Measurements from ENCODE around the gene CALCR. TPM values are rescaled to one million over a fixed set of nuclear protein-coding genes. Genes with fewer than 3 reads are reported as not detected.

Gene CALCR
- total RNA-seq, 1 donor from 2014 or later, result not detected

DNA sequence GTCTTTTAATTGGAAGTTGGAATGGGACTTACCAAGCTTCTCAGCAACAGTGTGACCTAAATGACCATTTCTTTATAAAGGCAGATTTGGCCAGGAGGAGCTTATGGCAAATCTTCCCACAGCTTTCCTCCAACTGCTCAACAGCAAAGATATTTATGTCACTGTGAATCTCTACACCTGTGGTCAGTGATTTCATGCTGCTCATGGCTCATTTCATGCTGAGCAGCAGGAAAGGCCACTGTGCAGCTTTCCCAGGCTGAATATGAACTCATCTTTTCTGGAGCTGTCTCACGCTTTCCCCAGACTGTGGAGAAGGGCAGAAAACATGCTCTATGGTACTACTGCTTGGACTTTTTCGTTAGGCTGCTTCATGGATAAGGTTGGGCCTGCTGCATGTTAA lies 29.8 kb downstream of the CALCR start:
- TF ChIP-seq, protein P1, sequence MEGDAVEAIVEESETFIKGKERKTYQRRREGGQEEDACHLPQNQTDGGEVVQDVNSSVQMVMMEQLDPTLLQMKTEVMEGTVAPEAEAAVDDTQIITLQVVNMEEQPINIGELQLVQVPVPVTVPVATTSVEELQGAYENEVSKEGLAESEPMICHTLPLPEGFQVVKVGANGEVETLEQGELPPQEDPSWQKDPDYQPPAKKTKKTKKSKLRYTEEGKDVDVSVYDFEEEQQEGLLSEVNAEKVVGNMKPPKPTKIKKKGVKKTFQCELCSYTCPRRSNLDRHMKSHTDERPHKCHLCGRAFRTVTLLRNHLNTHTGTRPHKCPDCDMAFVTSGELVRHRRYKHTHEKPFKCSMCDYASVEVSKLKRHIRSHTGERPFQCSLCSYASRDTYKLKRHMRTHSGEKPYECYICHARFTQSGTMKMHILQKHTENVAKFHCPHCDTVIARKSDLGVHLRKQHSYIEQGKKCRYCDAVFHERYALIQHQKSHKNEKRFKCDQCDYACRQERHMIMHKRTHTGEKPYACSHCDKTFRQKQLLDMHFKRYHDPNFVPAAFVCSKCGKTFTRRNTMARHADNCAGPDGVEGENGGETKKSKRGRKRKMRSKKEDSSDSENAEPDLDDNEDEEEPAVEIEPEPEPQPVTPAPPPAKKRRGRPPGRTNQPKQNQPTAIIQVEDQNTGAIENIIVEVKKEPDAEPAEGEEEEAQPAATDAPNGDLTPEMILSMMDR (IDR thresholded peaks at IDR 0.05; ENCODE audit: partially characterized antibody, unreplicated experiment), result no peak
- Mint-ChIP-seq H3K27me3 (ENCODE audit: unreplicated experiment) (no peaks in the 10 kb centered on the region), H3K27ac (ENCODE audit: unreplicated experiment) (no peak overlapping the region), H3K36me3 (ENCODE audit: unreplicated experiment) (no peaks in the 10 kb centered on the region), H3K9me3 (ENCODE audit: unreplicated experiment) (no peaks in the 10 kb centered on the region), H3K4me3 (ENCODE audit: unreplicated experiment) (no peak overlapping the region), H3K4me1 (ENCODE audit: low read depth, unreplicated experiment) (peaks cover under 1% of the 10 kb centered on the region)
- no peak for DNase-seq

DNA sequence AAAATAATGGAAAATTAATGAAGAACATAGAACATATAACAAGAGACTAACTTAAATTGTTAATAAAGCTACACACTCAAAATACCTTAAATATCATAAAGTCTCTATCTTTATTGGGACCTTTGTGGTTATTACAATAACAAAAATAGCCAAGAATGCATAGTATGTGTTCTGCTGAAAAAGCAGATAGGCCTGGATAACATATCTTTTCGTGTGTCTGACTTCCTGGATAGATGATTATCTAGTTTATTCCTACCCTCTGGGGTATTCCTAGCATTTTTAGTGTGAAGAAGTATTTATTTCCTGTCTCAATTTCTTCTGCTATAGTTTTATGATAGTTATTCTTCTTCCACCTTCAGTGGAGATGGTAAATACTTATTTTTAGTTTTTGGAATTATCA lies 36.5 kb downstream of the CALCR start:
- H3K36me3 Mint-ChIP-seq (ENCODE audit: unreplicated experiment), result no peaks in the 10 kb centered on the region
- DNase-seq, result no peak
- H3K9me3 Mint-ChIP-seq (ENCODE audit: unreplicated experiment), result no peaks in the 10 kb centered on the region
- H3K27ac Mint-ChIP-seq (ENCODE audit: unreplicated experiment), result no peak overlapping the region
- no peaks in the 10 kb centered on the region for H3K27me3 Mint-ChIP-seq (ENCODE audit: unreplicated experiment)
- TF ChIP-seq, protein P1 (IDR thresholded peaks at IDR 0.05; ENCODE audit: partially characterized antibody, unreplicated experiment), result no peak
- peaks cover 3% of the 10 kb centered on the region for H3K4me1 Mint-ChIP-seq (ENCODE audit: low read depth, unreplicated experiment)
- H3K4me3 Mint-ChIP-seq (ENCODE audit: unreplicated experiment), result no peak overlapping the region

DNA sequence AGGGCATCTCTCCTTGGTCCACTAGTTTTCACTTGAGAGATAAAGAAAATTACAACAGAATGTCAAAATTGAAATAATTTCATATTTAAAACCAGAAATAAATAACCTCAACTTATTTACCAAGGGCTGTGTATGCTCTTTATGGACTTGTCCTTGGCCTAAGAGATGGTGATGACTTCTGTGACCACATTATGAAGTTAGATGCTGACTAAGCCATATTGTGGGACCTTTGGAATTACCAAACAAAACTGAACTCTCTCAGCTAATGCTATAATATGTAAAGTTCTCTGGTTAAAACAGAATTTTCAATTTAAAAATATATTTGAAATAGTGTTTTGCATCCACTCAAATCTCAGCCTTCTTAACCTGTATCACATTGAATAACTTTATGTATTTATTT lies 38.9 kb downstream of the CALCR start:
- Mint-ChIP-seq H3K9me3 (ENCODE audit: unreplicated experiment) (no peaks in the 10 kb centered on the region), H3K4me1 (ENCODE audit: low read depth, unreplicated experiment) (peaks cover 15% of the 10 kb centered on the region), H3K4me3 (ENCODE audit: unreplicated experiment) (no peak overlapping the region), H3K36me3 (ENCODE audit: unreplicated experiment) (no peaks in the 10 kb centered on the region), H3K27me3 (ENCODE audit: unreplicated experiment) (no peaks in the 10 kb centered on the region), H3K27ac (ENCODE audit: unreplicated experiment) (no peak overlapping the region)
- DNase-seq, result no peak
- TF ChIP-seq, protein P1 (IDR thresholded peaks at IDR 0.05; ENCODE audit: partially characterized antibody, unreplicated experiment), result no peak

DNA sequence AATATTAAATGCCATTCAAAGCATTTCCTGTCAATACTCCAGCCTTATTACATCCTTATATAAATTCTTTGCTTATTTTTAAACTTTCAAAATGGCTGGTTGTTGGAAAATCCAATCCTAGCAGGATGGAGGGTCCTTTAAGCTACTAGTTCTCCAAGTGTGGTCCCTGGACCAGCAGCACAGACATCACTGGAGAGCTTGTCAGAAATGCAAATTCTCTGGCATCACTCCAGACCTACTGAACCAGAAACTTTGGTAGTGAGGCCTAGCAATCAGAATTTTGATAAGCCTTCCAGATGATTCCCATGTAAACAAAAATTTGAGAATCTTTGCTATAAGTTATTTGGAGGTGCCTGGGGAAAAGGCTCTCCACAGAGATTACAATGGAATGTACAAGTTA lies 43.8 kb downstream of the CALCR start:
- Mint-ChIP-seq H3K27me3 (ENCODE audit: unreplicated experiment) (no peaks in the 10 kb centered on the region), H3K36me3 (ENCODE audit: unreplicated experiment) (no peaks in the 10 kb centered on the region), H3K27ac (ENCODE audit: unreplicated experiment) (peak overlapping the region; percentile 92), H3K4me1 (ENCODE audit: low read depth, unreplicated experiment) (peaks cover 24% of the 10 kb centered on the region), H3K9me3 (ENCODE audit: unreplicated experiment) (no peaks in the 10 kb centered on the region), H3K4me3 (ENCODE audit: unreplicated experiment) (peak overlapping the region; percentile 52)
- DNase-seq, result no peak
- TF ChIP-seq, protein P1 (IDR thresholded peaks at IDR 0.05; ENCODE audit: partially characterized antibody, unreplicated experiment), result no peak

DNA sequence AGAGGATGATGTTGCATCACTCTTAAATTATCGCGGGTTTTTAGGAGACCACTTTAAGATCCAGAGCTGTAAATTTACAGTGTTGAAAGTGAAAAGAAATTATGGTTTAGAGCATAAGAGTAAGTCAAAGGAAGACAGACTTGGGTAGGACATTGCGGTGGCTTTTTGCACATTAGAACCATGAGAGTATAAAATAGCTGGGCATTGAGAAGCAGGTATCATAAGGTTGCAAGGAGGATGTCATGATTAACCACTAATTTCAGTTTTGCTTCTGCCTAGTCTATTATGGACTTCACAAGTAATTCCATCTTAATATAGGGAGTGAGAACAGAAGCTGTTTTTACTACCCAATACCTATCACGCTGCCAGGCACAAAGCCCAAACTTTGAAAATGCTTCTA lies 57.7 kb downstream of the CALCR start:
- TF ChIP-seq, protein P1 (IDR thresholded peaks at IDR 0.05; ENCODE audit: partially characterized antibody, unreplicated experiment), result no peak
- Mint-ChIP-seq H3K4me3 (ENCODE audit: unreplicated experiment) (no peak overlapping the region), H3K9me3 (ENCODE audit: unreplicated experiment) (no peaks in the 10 kb centered on the region), H3K36me3 (ENCODE audit: unreplicated experiment) (no peaks in the 10 kb centered on the region), H3K27me3 (ENCODE audit: unreplicated experiment) (peaks cover 2% of the 10 kb centered on the region), H3K4me1 (ENCODE audit: low read depth, unreplicated experiment) (no peaks in the 10 kb centered on the region), H3K27ac (ENCODE audit: unreplicated experiment) (no peak overlapping the region)
- no peak for DNase-seq
